GM12865 (cell line): Measurements from ENCODE around the gene PDIA4.
"Not testable (repeated sequence)": the region's sequence is repeated elsewhere in the genome, so short reads cannot be mapped to it uniquely, and the experiment has no call there.

Source experiments
- DNase-seq: peaks from one replicate; pipeline ENCODE4 v3.0.0; 2010; ENCODE audit warnings: low read depth
- H3K4me3 ChIP-seq: 2 replicates; pipeline ENCODE4 v1.5.1; 2011; ENCODE audit warnings: mild to moderate bottlenecking, low read depth, low read length, control low read depth
- CTCF ChIP-seq: IDR thresholded peaks from 2 replicates; pipeline ENCODE4 v1.5.1; 2011; ENCODE audit warnings: low read length, control low read depth, low read depth, inconsistent platforms; ENCODE audit not compliant: insufficient read depth; ENCODE audit errors: missing control alignments

Gene PDIA4

DNA sequence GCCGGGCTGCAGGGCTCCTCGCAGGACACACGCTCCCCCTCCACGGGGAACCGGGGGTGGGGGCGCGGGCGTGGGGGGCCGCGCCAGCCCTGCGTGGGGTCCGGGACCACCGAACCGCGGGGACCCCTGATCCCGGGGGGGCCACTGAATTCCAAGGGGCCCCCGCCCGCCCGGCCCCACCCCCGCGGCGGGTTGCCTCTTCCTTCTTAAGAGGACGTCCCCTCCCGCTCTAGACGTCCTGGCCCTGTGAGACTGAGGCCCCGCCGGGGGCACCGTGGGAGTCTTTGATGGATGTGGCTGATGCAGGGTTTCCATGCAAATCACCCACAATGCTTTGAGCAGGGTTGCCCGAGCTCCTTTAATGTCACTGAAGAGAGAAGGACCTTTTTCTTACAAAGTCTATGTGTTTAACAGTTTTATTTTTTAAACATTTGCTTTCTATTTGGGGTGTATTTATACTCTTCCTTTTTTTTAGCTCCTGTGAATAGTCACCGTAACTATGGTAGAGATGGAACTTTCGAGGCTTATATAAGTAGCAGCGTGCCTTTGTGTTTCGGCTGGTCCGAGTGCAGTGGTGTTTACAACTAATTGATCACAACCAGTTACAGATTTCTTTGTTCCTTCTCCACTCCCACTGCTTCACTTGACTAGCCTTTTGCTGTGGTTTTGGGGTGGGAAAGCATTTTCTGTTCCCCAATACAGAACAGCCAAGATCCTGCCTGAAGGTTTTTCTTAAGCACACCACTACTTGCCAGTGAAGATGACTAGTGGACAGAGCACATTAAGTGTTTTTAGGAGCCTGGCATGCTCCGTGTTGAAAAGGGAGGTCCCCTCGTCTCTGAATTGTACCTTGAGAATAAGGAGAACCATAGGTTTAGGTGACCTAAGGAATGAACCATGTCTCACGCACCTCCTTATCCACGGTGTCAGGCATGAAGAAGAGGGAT lies 44.8 kb downstream of the PDIA4 start:
- DNase-seq: peak; percentile 89
- H3K4me3 ChIP-seq: peak overlapping the region; percentile 75
- TF ChIP-seq CTCF: no peak

- no peak for TF ChIP-seq CTCF
- DNase-seq: no peak
- H3K4me3 ChIP-seq: peak overlapping the region; percentile 75
These were observed 45.6 kb downstream of the PDIA4 start for GRCh38 chr7:148982654-148983199.

DNA sequence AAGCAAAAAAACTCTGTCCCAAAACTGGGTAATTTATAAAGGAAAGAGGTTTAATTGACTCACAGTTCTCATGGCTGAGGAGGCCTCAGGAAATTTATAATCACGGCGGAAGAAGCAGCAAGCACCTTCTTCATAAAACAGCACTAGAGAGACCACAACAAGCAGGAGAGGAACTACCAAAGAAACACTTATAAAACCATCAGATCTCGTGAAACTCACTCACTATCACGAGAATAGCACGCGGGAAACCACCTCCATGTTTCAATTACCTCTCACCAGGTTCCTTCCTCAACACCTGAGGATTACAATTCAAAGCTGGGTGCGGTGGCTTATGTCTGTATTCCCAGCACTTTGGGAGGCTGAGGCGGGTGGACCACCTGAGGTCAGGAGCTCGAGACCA lies 48.5 kb downstream of the PDIA4 start:
- TF ChIP-seq CTCF: no peak
- no peak for DNase-seq
- H3K4me3 ChIP-seq: no peak overlapping the region

DNA sequence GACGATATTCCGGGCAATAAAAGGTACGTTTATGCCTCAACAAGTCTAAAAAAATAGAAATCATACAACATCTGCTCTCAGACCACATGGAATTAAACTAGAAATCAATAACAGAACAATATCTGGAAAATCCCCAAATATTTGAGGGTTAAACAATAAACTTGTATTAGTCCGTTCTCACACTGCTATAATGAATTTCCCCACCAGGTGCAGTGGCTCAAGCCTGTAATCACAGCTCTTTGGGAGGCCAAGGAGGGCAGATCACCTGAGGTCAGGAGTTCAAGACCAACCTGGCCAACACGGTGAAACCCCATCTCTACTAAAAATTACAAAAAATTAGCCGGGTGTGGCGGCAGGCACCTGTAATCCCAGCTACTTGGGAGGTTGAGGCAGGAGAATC lies 49.2 kb downstream of the PDIA4 start:
- DNase-seq, H3K4me3 ChIP-seq: not testable (repeated sequence)

GRCh38 chr7:148978091-148978490 lies 50.2 kb downstream of the PDIA4 start:
- TF ChIP-seq CTCF: no peak

DNA sequence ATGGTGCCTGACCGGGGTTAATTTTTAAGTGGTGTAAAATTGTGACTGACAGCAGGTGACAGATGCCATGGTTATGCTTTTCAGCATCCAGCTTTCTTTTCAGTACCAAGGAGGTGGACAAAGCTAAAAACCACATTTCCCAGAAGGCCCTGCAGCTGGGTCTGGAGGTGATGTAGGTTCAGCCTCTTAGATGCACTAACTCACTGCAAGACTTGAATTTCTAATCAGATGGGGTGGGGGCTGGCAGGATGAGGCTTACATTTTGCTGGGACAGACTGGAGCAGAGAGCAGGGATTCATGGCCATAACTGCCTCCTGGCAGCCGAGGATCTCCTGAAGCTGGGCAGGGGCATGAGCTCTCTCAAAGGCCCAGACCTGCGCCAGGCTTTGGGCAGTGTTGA lies 52.4 kb downstream of the PDIA4 start:
- DNase-seq: no peak
- TF ChIP-seq CTCF: no peak
- H3K4me3 ChIP-seq: no peak overlapping the region

More at GRCh38 chr7:148978091-148978490, 50.2 kb downstream of the PDIA4 start:
- DNase-seq: no peak
- no peak overlapping the region for H3K4me3 ChIP-seq

DNA sequence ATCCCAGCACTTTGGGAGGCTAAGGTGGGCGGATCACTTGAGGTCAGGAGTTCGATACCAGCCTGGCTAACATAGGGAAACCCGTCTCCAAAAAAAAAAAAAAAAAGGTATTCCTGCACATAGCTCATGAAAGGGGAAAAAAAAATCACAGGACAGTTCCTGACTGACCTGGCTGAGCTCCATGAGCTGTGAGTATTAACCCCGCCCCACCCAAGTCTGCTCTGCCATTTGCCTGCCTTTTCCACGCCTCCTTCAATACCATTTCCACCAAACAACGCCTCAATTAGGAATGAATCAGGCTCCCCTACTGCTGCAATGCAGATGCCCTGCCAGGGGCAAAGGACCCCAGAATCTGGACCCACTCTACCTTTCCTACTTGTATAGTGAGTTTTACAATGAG lies 55.0 kb downstream of the PDIA4 start:
- no peak overlapping the region for H3K4me3 ChIP-seq
- no peak for DNase-seq
- no peak for TF ChIP-seq CTCF
